HG02798 (cell line): Measurements from ENCODE around the gene C11orf98.

Source experiments
- ATAC-seq: cut with Tn5 transposase; IDR thresholded peaks from one replicate; pipeline ENCODE4 v1.9.1; 2021; ENCODE audit warnings: mild to moderate bottlenecking; ENCODE audit not compliant: unreplicated experiment, poor library complexity

Gene C11orf98

DNA sequence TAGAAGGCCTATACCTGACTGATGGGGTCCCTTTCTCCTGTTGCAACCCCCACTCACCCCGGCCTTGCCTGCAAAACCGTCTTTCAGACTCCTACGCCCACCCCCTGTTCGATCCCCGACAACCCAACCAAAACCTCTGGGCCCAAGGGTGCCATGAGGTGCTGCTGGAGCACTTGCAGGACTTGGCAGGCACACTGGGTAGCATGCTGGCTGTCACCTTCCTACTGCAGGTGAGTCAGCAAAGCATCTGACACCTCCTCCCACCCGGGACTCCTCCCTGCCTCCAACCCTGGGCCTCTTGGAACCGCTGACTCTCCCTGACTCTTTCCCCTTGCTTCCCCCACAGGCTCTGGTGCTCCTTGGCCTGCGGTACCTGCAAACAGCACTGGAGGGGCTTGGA is 50.7 kb downstream of the C11orf98 start:
- ATAC-seq, result no peak

DNA sequence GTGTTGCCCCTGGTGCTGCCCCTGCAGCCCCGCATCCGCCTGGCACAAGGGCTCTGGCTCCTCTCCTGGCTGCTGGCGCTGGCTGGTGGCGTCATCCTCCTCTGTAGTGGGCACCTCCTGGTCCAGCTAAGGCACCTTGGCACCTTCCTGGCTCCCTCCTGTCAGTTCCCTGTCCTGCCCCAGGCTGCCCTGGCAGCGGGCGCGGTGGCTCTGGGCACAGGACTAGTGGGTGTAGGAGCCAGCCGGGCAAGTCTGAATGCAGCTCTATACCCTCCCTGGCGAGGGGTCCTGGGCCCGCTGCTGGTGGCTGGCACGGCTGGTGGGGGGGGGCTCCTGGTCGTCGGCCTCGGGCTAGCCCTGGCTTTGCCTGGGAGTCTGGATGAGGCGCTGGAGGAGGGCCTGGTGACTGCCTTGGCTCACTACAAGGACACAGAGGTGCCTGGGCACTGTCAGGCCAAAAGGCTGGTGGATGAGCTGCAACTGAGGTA is 51.7 kb downstream of the C11orf98 start:
- ATAC-seq, result no peak
